Measurements from ENCODE around the gene RAB30.

The RAB30 gene

GRCh38 chr11:83033972-83034672 lies 37.6 kb downstream of the RAB30 start:
- no peak overlapping the region for H3K4me3 Mint-ChIP-seq
- H3K27me3 Mint-ChIP-seq = no peaks in the 10 kb centered on the region
- ATAC-seq (peak; percentile 33), DNase-seq (no peak)
- peaks cover 0 to 5% of the 10 kb centered on the region in 2 donors for H3K9me3 Mint-ChIP-seq
- peaks cover 37% of the 10 kb centered on the region for H3K4me1 Mint-ChIP-seq
- H3K27ac Mint-ChIP-seq = no peak overlapping the region

DNA sequence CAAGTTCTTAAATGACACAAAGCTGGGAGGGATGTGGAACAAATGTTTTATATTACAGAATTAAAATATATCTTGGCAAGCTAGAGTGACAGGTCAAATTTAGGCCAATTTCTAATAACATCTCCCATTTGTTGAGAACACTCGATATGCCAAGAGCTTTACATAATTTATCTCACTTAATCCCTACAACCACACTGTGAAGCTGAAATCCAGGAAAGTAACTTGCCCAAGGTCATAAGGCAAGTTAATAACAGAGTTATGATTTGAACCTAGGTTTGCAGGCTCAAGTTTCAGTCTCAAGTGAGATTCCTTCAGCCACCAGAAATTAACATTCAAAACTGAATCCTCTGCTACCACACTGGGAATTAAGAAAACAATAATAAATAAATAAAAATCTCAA lies 38.3 kb downstream of the RAB30 start:
- DNase-seq = no peak
- no peak for ATAC-seq
- H3K27ac Mint-ChIP-seq = no peak overlapping the region
- peaks cover 0 to 5% of the 10 kb centered on the region in 2 donors for H3K9me3 Mint-ChIP-seq
- H3K27me3 Mint-ChIP-seq = no peaks in the 10 kb centered on the region
- H3K4me3 Mint-ChIP-seq = no peak overlapping the region
- peaks cover 44% of the 10 kb centered on the region for H3K4me1 Mint-ChIP-seq

DNA sequence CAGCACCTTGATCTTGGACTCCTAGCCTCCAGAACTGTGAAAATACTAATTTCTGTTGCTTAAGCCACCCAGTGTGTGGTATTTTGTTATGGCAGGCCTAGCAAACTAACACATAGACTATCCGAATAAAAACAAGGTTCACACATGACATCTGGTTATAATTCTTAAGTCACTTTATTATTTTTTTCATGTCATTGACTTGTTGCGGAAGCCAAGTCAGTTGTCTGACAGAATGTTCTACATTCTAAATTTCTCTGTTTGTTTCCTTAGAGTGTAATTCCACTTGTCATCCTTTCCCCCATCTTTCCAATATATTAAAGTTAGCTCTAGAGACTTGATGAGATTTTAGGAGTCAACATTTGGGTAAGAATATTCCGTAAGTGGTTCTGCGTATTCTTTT lies 40.6 kb downstream of the RAB30 start:
- Mint-ChIP-seq H3K27ac (no peak overlapping the region), H3K4me3 (no peak overlapping the region), H3K4me1 (peaks cover 44% of the 10 kb centered on the region), H3K27me3 (no peaks in the 10 kb centered on the region), H3K9me3 (no peaks in the 10 kb centered on the region)
- no peak for ATAC-seq
- no peak for DNase-seq

GRCh38 chr11:83027794-83028193 lies 43.9 kb downstream of the RAB30 start:
- no peak overlapping the region for H3K4me3 Mint-ChIP-seq
- no peaks in the 10 kb centered on the region for H3K27me3 Mint-ChIP-seq
- ATAC-seq = no peak
- H3K4me1 Mint-ChIP-seq = peaks cover 42% of the 10 kb centered on the region
- no peaks in the 10 kb centered on the region for H3K9me3 Mint-ChIP-seq
- H3K27ac Mint-ChIP-seq = no peak overlapping the region
- no peak for DNase-seq

DNA sequence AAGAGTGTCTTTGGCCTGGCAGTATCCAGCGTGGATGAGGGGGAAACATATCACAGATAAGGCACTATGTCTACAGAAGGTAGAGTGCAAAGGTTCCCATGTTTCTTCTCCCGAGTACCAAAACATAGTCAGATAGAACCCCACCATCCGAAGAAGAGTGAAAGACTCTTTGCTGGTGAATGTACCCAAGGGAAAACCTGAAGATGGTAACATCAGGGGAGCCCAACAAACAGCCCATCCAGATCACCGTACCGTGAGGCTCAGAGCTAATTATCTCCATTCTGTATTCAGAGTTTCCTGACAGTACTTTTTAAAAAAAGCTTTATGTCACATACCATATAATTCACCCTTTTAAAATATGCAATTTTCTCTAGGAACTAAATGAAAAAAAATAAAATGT lies 44.4 kb downstream of the RAB30 start:
- H3K27ac Mint-ChIP-seq = no peak overlapping the region
- H3K9me3 Mint-ChIP-seq = no peaks in the 10 kb centered on the region
- no peaks in the 10 kb centered on the region for H3K27me3 Mint-ChIP-seq
- no peak for ATAC-seq
- no peak for DNase-seq
- H3K4me1 Mint-ChIP-seq = peaks cover 42% of the 10 kb centered on the region
- H3K4me3 Mint-ChIP-seq = no peak overlapping the region

DNA sequence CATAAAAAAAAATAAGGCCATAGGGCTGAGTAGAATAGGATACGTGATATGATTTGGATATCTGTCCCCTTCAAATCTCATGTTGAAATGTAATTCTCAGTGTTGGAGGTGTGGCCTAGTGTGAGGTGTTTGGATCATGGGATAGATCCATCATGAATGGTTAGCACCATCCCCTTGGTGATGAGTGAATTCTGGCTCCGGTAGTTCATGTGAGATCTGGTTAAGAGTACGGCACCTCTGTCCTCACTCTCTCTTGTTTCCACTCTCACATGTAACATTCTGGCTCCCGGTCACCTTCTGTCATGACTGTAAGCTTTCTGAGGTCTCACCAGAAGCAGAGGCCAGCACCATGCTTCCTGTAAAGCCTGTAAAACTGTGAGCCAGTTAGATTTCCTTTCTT lies 45.5 kb downstream of the RAB30 start:
- no peak overlapping the region for H3K27ac Mint-ChIP-seq
- H3K27me3 Mint-ChIP-seq = no peaks in the 10 kb centered on the region
- no peak overlapping the region for H3K4me3 Mint-ChIP-seq
- no peak for ATAC-seq
- no peaks in the 10 kb centered on the region for H3K9me3 Mint-ChIP-seq
- H3K4me1 Mint-ChIP-seq = peaks cover 42% of the 10 kb centered on the region
- no peak for DNase-seq

DNA sequence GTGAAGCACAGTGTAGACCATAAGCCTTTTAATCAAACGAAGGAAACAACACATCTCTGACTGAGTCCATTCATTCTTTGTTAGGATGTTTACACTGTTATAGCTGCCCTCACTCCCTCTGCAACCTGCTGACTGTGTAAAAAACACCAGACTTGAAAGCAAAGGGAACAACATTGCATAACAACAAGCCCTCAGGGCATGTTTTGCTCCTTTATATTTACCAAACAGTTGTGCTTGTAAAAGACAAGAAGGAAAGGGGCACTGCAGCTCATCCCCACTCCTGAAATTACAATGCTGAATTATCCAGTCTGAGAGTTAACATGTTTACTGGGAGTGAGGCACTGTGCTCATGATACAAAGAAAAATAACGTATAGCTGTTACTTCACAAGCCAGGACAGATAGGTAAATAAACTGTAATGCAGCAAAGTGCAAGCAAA lies 46.4 kb downstream of the RAB30 start:
- Mint-ChIP-seq H3K4me3 (no peak overlapping the region), H3K27ac (no peak overlapping the region), H3K9me3 (no peaks in the 10 kb centered on the region), H3K27me3 (no peaks in the 10 kb centered on the region), H3K4me1 (peaks cover 42% of the 10 kb centered on the region)
- DNase-seq = no peak
- ATAC-seq = no peak

GRCh38 chr11:83024270-83024854 lies 47.3 kb downstream of the RAB30 start:
- DNase-seq (no peak), ATAC-seq (peak; percentile 74)
- no peak overlapping the region for H3K4me3 Mint-ChIP-seq
- peaks cover 42% of the 10 kb centered on the region for H3K4me1 Mint-ChIP-seq
- H3K27me3 Mint-ChIP-seq = no peaks in the 10 kb centered on the region
- no peak overlapping the region for H3K27ac Mint-ChIP-seq
- H3K9me3 Mint-ChIP-seq = no peaks in the 10 kb centered on the region

GRCh38 chr11:83023410-83023809 lies 48.3 kb downstream of the RAB30 start:
- H3K4me1 Mint-ChIP-seq = peaks cover 35% of the 10 kb centered on the region
- no peaks in the 10 kb centered on the region for H3K27me3 Mint-ChIP-seq
- H3K9me3 Mint-ChIP-seq = no peaks in the 10 kb centered on the region
- peak overlapping the region in 1 of 2 donors; percentile 19 for H3K27ac Mint-ChIP-seq
- no peak overlapping the region for H3K4me3 Mint-ChIP-seq
- DNase-seq (no peak), ATAC-seq (no peak)

DNA sequence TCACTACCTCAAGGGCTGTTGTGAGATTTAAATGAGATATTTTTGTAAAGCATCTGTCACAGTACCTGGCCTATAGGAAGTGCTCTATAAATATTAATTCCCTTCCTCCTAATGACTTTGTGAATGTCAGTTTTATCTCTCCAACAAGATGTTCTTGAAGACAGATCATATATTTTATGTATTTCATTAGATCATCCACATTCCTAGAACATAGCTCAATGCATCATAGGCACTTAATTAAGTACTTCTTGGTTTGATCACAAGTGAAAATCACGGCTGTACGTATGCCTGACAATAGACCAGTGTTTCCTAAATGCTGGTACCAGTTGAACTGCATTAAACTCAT lies 49.9 kb downstream of the RAB30 start:
- peaks cover 26% of the 10 kb centered on the region for H3K4me1 Mint-ChIP-seq
- ATAC-seq (no peak), DNase-seq (no peak)
- no peaks in the 10 kb centered on the region for H3K27me3 Mint-ChIP-seq
- H3K27ac Mint-ChIP-seq = no peak overlapping the region
- H3K4me3 Mint-ChIP-seq = no peak overlapping the region
- H3K9me3 Mint-ChIP-seq = no peaks in the 10 kb centered on the region

GRCh38 chr11:83020942-83021779 lies 50.5 kb downstream of the RAB30 start:
- peaks cover 26% of the 10 kb centered on the region for H3K4me1 Mint-ChIP-seq
- ATAC-seq (no peak), DNase-seq (no peak)
- H3K9me3 Mint-ChIP-seq = no peaks in the 10 kb centered on the region
- no peak overlapping the region for H3K4me3 Mint-ChIP-seq
- H3K27me3 Mint-ChIP-seq = no peaks in the 10 kb centered on the region
- H3K27ac Mint-ChIP-seq = no peak overlapping the region

- no peak overlapping the region for H3K27ac Mint-ChIP-seq
- H3K4me3 Mint-ChIP-seq = no peak overlapping the region
- peaks cover 0 to 6% of the 10 kb centered on the region in 2 donors for H3K9me3 Mint-ChIP-seq
- no peak for DNase-seq
- ATAC-seq = no peak
- H3K27me3 Mint-ChIP-seq = no peaks in the 10 kb centered on the region
- peaks cover 23% of the 10 kb centered on the region for H3K4me1 Mint-ChIP-seq
Observed at GRCh38 chr11:83019888-83020579, 51.7 kb downstream of the RAB30 start.

- DNase-seq (no peak), ATAC-seq (no peak)
- no peak overlapping the region for H3K27ac Mint-ChIP-seq
- no peaks in the 10 kb centered on the region for H3K27me3 Mint-ChIP-seq
- H3K9me3 Mint-ChIP-seq = peaks cover 0 to 7% of the 10 kb centered on the region in 2 donors
- peaks cover 35% of the 10 kb centered on the region for H3K4me1 Mint-ChIP-seq
- no peak overlapping the region for H3K4me3 Mint-ChIP-seq
Observed at GRCh38 chr11:83014951-83015350, 56.7 kb downstream of the RAB30 start.

GRCh38 chr11:83012168-83013067 lies 59.3 kb downstream of the RAB30 start:
- peaks cover 55% of the 10 kb centered on the region for H3K4me1 Mint-ChIP-seq

More at GRCh38 chr11:83012168-83013067, 59.3 kb downstream of the RAB30 start:
- H3K9me3 Mint-ChIP-seq = peaks cover 0 to 7% of the 10 kb centered on the region in 2 donors
- H3K27me3 Mint-ChIP-seq = no peaks in the 10 kb centered on the region
- DNase-seq (no peak), ATAC-seq (peak; percentile 65)
- H3K27ac Mint-ChIP-seq = no peak overlapping the region
- no peak overlapping the region for H3K4me3 Mint-ChIP-seq
